ENCODE measurements around the gene CCDC33. TPM values are rescaled to one million over a fixed set of nuclear protein-coding genes. Genes with fewer than 3 reads are reported as not detected.

The CCDC33 gene
- total and polyA plus RNA-seq, 12 donors, result not detected

GRCh38 chr15:74226761-74227540 lies 9.2 kb upstream of the CCDC33 start:
- Histone ChIP-seq H3K27ac (no peak overlapping the region), H3K4me1 (peaks cover 3 to 21% (median 14%) of the 10 kb centered on the region in 9 donors), H3K36me3 (no peaks in the 10 kb centered on the region), H3K4me3 (no peak overlapping the region), H3K9me3 (no peaks in the 10 kb centered on the region), H3K27me3 (peaks cover 0 to 12% (median 0%) of the 10 kb centered on the region in 7 donors)
- 85 to 92% methylated on average over 10 of the region's 10 CpGs for WGBS, 2 donors
- no peak for TF ChIP-seq CTCF (IDR thresholded peaks at IDR 0.05)
- no peak for ATAC-seq
- DNase-seq, result no peak
- intact Hi-C loops (cut with DNase I), result no loop called here

GRCh38 chr15:74227968-74228722 lies 8.0 kb upstream of the CCDC33 start:
- H3K9me3 ChIP-seq, result no peaks in the 10 kb centered on the region
- H3K27me3 ChIP-seq, result peaks cover 0 to 5% (median 0%) of the 10 kb centered on the region in 7 donors
- H3K4me1 ChIP-seq, result peaks cover 3 to 19% (median 14%) of the 10 kb centered on the region in 9 donors
- 37 to 46% methylated on average over 11 of the region's 11 CpGs for WGBS, 2 donors
- DNase-seq, result peak; percentile 35 to 37
- H3K4me3 ChIP-seq, result peak overlapping the region in 4 of 10 donors; percentile 0 to 28 (median 7)
- peak in 5 of 8 donors; percentile 17 to 54 (median 27) for ATAC-seq
- no peaks in the 10 kb centered on the region for H3K36me3 ChIP-seq
- no peak for TF ChIP-seq CTCF (IDR thresholded peaks at IDR 0.05)
- H3K27ac ChIP-seq, result peak overlapping the region in 5 of 10 donors; percentile 15 to 64 (median 46)
- intact Hi-C loops (cut with DNase I), result no loop called here

GRCh38 chr15:74228723-74229081 lies 7.4 kb upstream of the CCDC33 start:
- Histone ChIP-seq H3K36me3 (no peaks in the 10 kb centered on the region), H3K4me1 (peaks cover 3 to 19% (median 14%) of the 10 kb centered on the region in 9 donors), H3K27me3 (peaks cover 0 to 4% (median 0%) of the 10 kb centered on the region in 7 donors), H3K4me3 (peak overlapping the region in 4 of 10 donors; percentile 0 to 28 (median 7)), H3K27ac (peak overlapping the region in 6 of 10 donors; percentile 15 to 64 (median 46)), H3K9me3 (no peaks in the 10 kb centered on the region)
- no peak for TF ChIP-seq CTCF (IDR thresholded peaks at IDR 0.05)
- ATAC-seq (peak in 5 of 8 donors; percentile 14 to 48 (median 35)), DNase-seq (peak in 1 of 2 donors; percentile 15)
- intact Hi-C loops (cut with DNase I), result no loop called here
- WGBS, 2 donors, result 22 to 39% methylated on average over 17 of the region's 17 CpGs

- Histone ChIP-seq H3K36me3 (no peaks in the 10 kb centered on the region), H3K9me3 (no peaks in the 10 kb centered on the region), H3K4me3 (no peak overlapping the region), H3K4me1 (peaks cover 3 to 19% (median 14%) of the 10 kb centered on the region in 9 donors), H3K27ac (no peak overlapping the region), H3K27me3 (peaks cover 0 to 3% (median 0%) of the 10 kb centered on the region in 7 donors)
- DNase-seq, result no peak
- WGBS, 2 donors, result 93 to 96% methylated on average over 3 of the region's 3 CpGs
- intact Hi-C loops (cut with DNase I), result no loop called here
- ATAC-seq, result no peak
- TF ChIP-seq CTCF (IDR thresholded peaks at IDR 0.05), result no peak
Observed at GRCh38 chr15:74229686-74230085, 6.4 kb upstream of the CCDC33 start.

Data from heart right ventricle (tissue), 16 donors.